GM19324 (cell line): ENCODE measurements around the gene KLF9.

ENCODE experiments used
- ATAC-seq: cut with Tn5 transposase; IDR thresholded peaks from one replicate; pipeline ENCODE4 v1.9.1; 2021; ENCODE audit warnings: mild to moderate bottlenecking, moderate library complexity; ENCODE audit not compliant: unreplicated experiment, low FRiP score

KLF9 gene

GRCh38 chr9:70367305-70367930, 47.0 kb downstream of the KLF9 start:
- ATAC-seq, result no peak

- ATAC-seq, result no peak
Observed at GRCh38 chr9:70363760-70364159, 50.7 kb downstream of the KLF9 start.

- ATAC-seq, result no peak
Observed at GRCh38 chr9:70362952-70363351, 51.5 kb downstream of the KLF9 start.

- ATAC-seq, result no peak
Observed at GRCh38 chr9:70355801-70356200, 58.7 kb downstream of the KLF9 start.

- no peak for ATAC-seq
Observed at GRCh38 chr9:70352802-70353201, 61.7 kb downstream of the KLF9 start.

GRCh38 chr9:70352356-70352755, 62.1 kb downstream of the KLF9 start:
- no peak for ATAC-seq

- no peak for ATAC-seq
Observed at GRCh38 chr9:70347046-70347445, 67.4 kb downstream of the KLF9 start.

- ATAC-seq, result no peak
Observed at GRCh38 chr9:70340572-70340971, 73.9 kb downstream of the KLF9 start.
